HUES48 (cell line): ENCODE data around the gene TBC1D22A.
A peak's percentile ranks its signal among the peaks of the same experiment; 100 is the strongest.

Experiments used
- H3K27ac ChIP-seq: one replicate; pipeline ENCODE4 v1.7.0; 2013; ENCODE audit warnings: low read depth, low read length, inconsistent platforms
- H3K27me3 ChIP-seq: 2 replicates; pipeline ENCODE4 v1.6.1; 2013; ENCODE audit warnings: mild to moderate bottlenecking, low read length; ENCODE audit not compliant: control insufficient read depth, insufficient read depth
- H3K36me3 ChIP-seq: 2 replicates; pipeline ENCODE4 v1.6.1; 2013; ENCODE audit warnings: low read length; ENCODE audit not compliant: control insufficient read depth, insufficient read depth
- H3K4me1 ChIP-seq: 2 replicates; pipeline ENCODE4 v1.6.1; 2013; ENCODE audit warnings: mild to moderate bottlenecking, low read length; ENCODE audit not compliant: control insufficient read depth, insufficient read depth
- H3K4me3 ChIP-seq: 2 replicates; pipeline ENCODE4 v1.5.1; 2013; ENCODE audit warnings: mild to moderate bottlenecking, low read depth, low read length
- H3K9ac ChIP-seq: 2 replicates; pipeline ENCODE4 v1.6.1; 2013; ENCODE audit warnings: mild to moderate bottlenecking, low read depth, low read length, moderate library complexity
- H3K9me3 ChIP-seq: 2 replicates; pipeline ENCODE4 v1.6.1; 2013; ENCODE audit warnings: low read length; ENCODE audit not compliant: control insufficient read depth, insufficient read depth

The TBC1D22A gene

DNA sequence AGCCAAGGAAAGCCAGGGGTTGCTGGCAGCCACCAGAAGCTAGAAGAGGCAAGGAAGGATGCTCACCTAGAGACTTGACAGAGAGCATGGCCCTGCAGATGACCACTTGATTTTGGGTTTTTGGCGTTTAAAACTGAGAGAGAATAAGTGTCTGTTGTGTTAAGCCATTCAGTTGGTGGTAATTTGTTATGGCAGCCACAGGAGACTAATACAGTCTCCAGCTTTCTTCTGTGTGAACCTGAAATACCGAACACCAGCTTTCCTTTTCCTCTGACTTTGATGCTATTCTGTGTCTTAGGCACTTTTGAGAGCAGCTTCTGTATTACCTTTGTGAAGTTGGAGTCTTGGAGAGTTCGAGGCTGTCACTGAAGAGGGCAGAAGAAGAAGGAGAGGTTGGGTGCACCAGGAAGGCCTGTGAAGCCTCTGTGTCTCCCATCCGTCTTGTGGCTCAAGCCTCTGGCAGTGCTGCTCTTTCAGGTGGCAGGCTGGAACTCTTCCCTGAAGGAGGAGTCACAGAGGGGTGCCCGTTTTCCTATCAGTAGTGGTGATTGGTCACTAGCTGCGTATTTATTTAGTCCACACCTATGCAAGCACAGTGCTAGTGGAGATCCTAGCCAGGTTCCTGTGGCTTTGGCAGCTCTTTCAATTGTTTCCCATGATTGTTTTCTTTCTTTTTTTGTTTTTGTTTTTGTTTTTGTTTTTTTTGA is 2.5 kb downstream of the TBC1D22A start:
- no peak overlapping the region for H3K27ac ChIP-seq
- no peak overlapping the region for H3K4me3 ChIP-seq
- H3K27me3 ChIP-seq: no peaks in the 10 kb centered on the region
- H3K4me1 ChIP-seq: no peaks in the 10 kb centered on the region; the same call in 1 of the 2 replicates
- peaks cover 13% of the 10 kb centered on the region for H3K36me3 ChIP-seq
- H3K9ac ChIP-seq: no peak overlapping the region
- H3K9me3 ChIP-seq: no peaks in the 10 kb centered on the region

- Histone ChIP-seq H3K27me3 (no peaks in the 10 kb centered on the region), H3K27ac (no peak overlapping the region), H3K36me3 (peaks cover 3% of the 10 kb centered on the region; the same call in 1 of the 2 replicates), H3K9ac (no peak overlapping the region), H3K4me1 (no peaks in the 10 kb centered on the region; the same call in 1 of the 2 replicates), H3K4me3 (no peak overlapping the region), H3K9me3 (no peaks in the 10 kb centered on the region)
These were observed 4.2 kb downstream of the TBC1D22A start for GRCh38 chr22:46766611-46767010.

- peaks cover 3% of the 10 kb centered on the region; the same call in 1 of the 2 replicates for H3K36me3 ChIP-seq
These were observed 5.0 kb downstream of the TBC1D22A start for GRCh38 chr22:46767249-46767985.

GRCh38 chr22:46769191-46769675 is 6.8 kb downstream of the TBC1D22A start:
- H3K27me3 ChIP-seq: no peaks in the 10 kb centered on the region
- H3K27ac ChIP-seq: no peak overlapping the region
- H3K9me3 ChIP-seq: no peaks in the 10 kb centered on the region
- H3K36me3 ChIP-seq: peaks cover 3% of the 10 kb centered on the region; the same call in 1 of the 2 replicates
- H3K4me1 ChIP-seq: peaks cover 12% of the 10 kb centered on the region
- no peak overlapping the region for H3K4me3 ChIP-seq
- no peak overlapping the region for H3K9ac ChIP-seq

More at GRCh38 chr22:46767249-46767985, 5.0 kb downstream of the TBC1D22A start:
- Histone ChIP-seq H3K27ac (no peak overlapping the region), H3K9me3 (no peaks in the 10 kb centered on the region), H3K4me3 (no peak overlapping the region), H3K9ac (no peak overlapping the region), H3K4me1 (no peaks in the 10 kb centered on the region; the same call in 1 of the 2 replicates), H3K27me3 (no peaks in the 10 kb centered on the region)

- H3K9me3 ChIP-seq: no peaks in the 10 kb centered on the region
- H3K9ac ChIP-seq: no peak overlapping the region
- peaks cover 3% of the 10 kb centered on the region; the same call in 1 of the 2 replicates for H3K36me3 ChIP-seq
- no peaks in the 10 kb centered on the region for H3K27me3 ChIP-seq
- peaks cover 17% of the 10 kb centered on the region for H3K4me1 ChIP-seq
- H3K4me3 ChIP-seq: no peak overlapping the region
- no peak overlapping the region for H3K27ac ChIP-seq
These were observed 7.3 kb downstream of the TBC1D22A start for GRCh38 chr22:46769706-46770105.

GRCh38 chr22:46770151-46770641 is 7.7 kb downstream of the TBC1D22A start:
- H3K4me3 ChIP-seq: no peak overlapping the region
- H3K27ac ChIP-seq: no peak overlapping the region
- peaks cover 22% of the 10 kb centered on the region for H3K4me1 ChIP-seq
- no peak overlapping the region for H3K9ac ChIP-seq
- peaks cover under 1% of the 10 kb centered on the region; the same call in 1 of the 2 replicates for H3K36me3 ChIP-seq
- H3K27me3 ChIP-seq: no peaks in the 10 kb centered on the region
- H3K9me3 ChIP-seq: no peaks in the 10 kb centered on the region

DNA sequence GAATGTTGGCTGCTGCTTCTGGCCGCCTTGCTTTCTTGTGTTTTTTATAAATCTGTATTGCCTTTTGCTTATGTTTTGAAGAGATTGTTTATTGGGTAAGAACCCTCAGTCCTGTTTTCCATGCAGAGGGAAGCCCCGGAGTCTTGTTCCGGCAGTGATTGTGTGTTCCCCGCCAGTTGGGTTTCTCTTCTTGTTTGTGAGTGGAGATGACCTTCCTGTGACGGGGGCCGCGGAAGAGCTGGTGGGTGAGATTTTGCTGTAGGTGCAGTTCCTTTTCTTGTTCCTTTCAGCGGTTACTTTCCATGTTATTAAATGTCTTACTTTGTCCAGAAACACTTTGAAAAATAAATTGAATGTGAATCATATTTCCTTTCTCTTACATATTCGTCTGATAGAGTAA is 8.3 kb downstream of the TBC1D22A start:
- Histone ChIP-seq H3K4me1 (peaks cover 26% of the 10 kb centered on the region), H3K27me3 (no peaks in the 10 kb centered on the region), H3K4me3 (no peak overlapping the region), H3K9ac (no peak overlapping the region), H3K36me3 (no peaks in the 10 kb centered on the region), H3K27ac (no peak overlapping the region), H3K9me3 (no peaks in the 10 kb centered on the region)

- no peaks in the 10 kb centered on the region for H3K36me3 ChIP-seq
- H3K4me3 ChIP-seq: no peak overlapping the region
- peaks cover 30% of the 10 kb centered on the region for H3K4me1 ChIP-seq
- H3K9ac ChIP-seq: peak overlapping the region; percentile 30; the same call in 1 of the 2 replicates
- H3K27ac ChIP-seq: peak overlapping the region; percentile 56
- H3K27me3 ChIP-seq: no peaks in the 10 kb centered on the region
- H3K9me3 ChIP-seq: no peaks in the 10 kb centered on the region
These were observed 10.6 kb downstream of the TBC1D22A start for GRCh38 chr22:46773076-46773475.

- Histone ChIP-seq H3K27me3 (no peaks in the 10 kb centered on the region), H3K4me3 (no peak overlapping the region), H3K4me1 (peaks cover 30% of the 10 kb centered on the region), H3K9ac (peak overlapping the region; percentile 52), H3K36me3 (no peaks in the 10 kb centered on the region), H3K9me3 (no peaks in the 10 kb centered on the region), H3K27ac (peak overlapping the region; percentile 97)
These were observed 12.0 kb downstream of the TBC1D22A start for GRCh38 chr22:46774253-46774979.

GRCh38 chr22:46774980-46775849 is 12.8 kb downstream of the TBC1D22A start:
- peak overlapping the region; percentile 97 for H3K27ac ChIP-seq
- no peak overlapping the region for H3K4me3 ChIP-seq
- H3K9ac ChIP-seq: peak overlapping the region; percentile 52; the same call in 1 of the 2 replicates
- H3K27me3 ChIP-seq: no peaks in the 10 kb centered on the region
- H3K4me1 ChIP-seq: peaks cover 30% of the 10 kb centered on the region
- H3K9me3 ChIP-seq: no peaks in the 10 kb centered on the region
- H3K36me3 ChIP-seq: no peaks in the 10 kb centered on the region
